GM19025 (cell line): ENCODE data around the gene DUSP12.

Experiments used
- ATAC-seq: cut with Tn5 transposase; IDR thresholded peaks from one replicate; pipeline ENCODE4 v1.9.1; 2021; ENCODE audit warnings: mild to moderate bottlenecking, low read depth, moderate library complexity; ENCODE audit not compliant: unreplicated experiment

Gene DUSP12

GRCh38 chr1:161726473-161727255, 22.9 kb upstream of the DUSP12 start:
- ATAC-seq = peak; percentile 50

DNA sequence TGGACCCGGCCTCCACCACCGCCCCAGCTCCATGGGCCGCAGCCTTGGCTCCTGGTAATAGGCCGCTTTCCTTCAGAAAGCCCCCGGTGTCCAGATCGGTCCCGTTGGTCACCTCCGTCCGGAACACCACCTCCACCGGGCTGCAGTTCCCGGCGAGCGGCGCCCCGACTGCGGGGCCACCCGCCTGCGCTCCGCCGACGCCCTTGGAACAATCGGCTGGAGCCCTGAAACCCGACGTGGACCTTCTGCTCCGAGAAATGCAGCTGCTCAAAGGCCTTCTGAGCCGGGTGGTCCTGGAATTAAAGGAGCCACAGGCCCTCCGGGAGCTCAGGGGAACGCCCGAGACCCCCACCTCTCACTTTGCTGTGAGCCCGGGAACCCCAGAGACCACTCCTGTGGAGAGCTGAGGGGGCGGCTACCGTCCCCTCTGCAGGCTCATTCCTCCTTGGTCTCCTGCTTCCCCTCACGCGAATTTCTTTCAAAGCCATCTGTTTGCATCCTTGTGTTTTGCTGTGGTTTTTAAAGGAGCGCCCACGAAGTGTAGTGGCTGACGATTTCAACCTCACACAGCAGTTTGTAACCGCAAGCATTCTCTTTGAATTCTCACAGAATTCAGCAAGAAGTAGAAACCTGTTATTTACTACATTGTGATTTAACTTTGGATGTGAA, 22.2 kb upstream of the DUSP12 start:
- ATAC-seq = peak; percentile 10

DNA sequence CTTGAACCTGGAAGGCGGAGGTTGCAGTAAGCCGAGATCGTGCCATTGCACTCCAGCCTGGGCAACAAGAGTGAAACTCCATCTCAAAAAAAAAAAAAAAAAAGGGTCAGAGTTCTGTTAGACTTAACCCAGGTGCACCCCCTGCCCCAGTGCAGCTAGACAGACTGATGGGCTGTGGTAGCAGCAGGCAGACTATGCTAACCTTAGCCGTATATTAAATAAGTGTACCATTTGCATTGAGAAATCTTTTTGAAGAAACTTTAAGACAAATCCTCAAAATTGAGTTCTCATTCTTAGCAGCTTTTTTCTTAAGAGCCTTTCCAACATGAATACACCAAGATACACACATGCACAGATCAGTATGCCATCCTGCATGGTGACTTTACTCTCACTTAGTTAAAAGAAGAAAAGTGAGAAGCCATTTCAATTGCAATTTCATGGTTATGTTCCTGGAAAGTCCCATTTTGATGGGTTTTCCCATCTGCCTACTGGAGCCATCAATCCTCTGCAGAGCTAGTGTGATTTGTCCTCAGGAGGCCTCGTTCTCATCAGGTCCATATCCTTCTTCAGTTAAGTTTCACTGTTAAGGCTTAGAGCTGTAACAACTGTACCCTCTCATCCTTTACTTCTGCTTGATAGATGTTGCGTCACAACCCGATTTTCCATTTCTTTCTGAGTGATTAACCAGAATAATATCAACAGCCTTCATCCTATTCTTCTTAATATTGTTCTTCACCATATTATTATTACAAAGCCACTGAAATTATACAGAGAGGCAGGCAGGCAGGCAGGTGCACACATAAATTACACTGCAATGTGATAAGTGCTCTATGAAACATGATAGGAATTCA, 21.0 kb upstream of the DUSP12 start:
- no peak for ATAC-seq

DNA sequence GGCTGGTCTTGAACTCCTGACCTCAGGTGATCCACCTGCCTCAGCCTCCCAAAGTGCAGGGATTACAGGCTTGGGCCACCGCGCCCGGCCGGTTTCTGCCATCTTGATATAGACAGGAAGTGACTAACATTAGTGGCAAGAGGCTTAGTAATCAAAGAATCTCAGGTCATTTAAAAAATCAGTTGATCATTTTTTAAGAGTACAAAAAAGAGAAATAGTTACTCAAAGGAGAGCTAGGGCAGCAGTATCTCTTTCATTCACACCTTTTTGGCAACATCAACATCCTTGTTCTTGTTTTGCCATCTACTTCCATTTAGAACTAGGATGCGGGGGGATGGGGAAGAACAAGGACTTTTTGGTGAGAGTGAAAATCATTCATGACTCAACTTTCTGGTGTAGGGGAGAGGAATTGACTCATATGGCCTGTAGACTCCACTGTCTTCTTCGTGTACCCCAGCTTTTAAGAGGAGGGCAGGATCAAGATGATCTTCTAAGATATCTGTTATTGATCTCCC, 19.5 kb upstream of the DUSP12 start:
- ATAC-seq = no peak

GRCh38 chr1:161731241-161731640, 18.3 kb upstream of the DUSP12 start:
- no peak for ATAC-seq

DNA sequence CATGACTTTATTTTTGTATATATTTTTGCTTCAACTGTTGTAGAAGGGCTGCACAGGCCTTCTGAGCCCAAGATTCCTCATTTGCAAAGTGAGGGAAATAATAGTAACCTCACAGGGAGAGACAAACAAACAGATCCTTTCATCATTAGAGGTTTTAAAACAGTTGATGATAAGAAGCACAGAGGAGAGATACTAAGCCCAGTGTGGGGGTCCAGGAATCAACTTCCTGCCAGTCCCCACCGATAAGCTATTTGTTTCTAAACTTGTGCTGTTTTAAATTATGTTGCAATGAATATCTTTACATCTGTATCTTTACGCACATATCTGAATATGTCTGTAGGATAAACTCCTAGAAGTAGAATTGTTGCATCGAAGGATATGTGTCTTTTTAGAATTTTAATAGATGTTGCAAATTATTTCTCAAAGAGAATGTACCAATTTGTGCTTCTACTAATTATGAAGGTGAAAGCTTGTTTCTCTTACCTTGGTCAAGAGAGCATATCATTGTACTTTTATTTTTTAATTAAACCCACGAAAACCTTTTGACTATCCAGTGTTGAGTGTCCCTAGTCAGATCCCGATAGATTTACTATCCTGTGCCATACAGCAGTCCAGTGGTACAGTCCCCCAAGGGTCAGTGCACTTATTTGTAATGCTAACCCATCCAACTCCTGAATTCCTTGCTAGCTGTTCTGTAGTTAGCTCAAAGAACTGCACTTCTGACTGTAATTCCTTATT, 17.4 kb upstream of the DUSP12 start:
- ATAC-seq = no peak

- no peak for ATAC-seq
Measured at GRCh38 chr1:161733526-161733925, 16.1 kb upstream of the DUSP12 start.

GRCh38 chr1:161735837-161736236, 13.7 kb upstream of the DUSP12 start:
- no peak for ATAC-seq

DNA sequence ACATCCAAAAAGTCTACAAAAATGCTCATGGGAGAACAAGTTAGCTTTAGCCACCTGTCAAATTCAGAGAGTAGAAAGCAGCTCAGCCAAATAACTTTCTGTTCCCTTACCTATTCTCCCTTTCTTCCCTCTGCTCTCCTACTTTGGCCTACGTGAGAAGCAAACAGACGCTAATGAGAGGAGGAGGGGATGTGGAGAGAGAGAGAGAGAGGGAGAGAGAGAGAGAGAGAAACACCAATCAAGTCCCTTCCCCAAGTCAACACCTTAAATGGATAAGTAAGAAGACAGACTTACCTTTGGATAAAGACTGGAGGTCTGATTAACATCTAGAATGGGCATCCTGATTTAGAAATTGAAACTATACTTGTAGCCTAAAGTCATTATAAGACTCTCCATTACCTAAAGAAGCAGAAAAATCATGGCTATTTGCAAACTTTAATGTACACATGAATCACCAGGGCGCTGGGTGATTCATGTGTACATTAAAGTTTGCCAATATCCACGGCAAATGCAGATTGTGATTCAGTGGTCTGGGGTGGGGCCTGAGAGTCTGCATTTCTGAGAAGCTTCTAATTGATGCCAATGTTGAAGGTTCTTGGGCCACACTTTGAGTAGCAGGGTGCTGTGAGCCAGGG, 13.1 kb upstream of the DUSP12 start:
- no peak for ATAC-seq

DNA sequence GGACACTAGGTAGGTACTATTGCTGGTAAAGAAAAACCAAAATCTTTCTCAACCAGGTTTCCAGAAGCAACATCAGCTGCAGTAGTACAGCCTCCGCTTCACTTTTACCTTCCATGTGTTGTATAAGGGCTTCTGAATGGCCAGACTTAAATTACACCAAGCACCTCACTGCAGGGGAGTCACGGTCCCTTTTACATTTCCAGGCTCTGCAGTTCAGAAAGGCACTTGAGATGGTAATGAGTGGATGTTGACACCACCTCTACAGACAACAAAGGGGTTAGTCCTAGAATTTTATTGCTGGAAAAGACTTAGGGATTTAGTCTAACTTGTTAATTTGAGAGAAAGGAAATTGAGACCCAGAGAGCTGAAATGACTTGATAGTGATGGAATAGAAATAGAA, 12.0 kb upstream of the DUSP12 start:
- no peak for ATAC-seq

GRCh38 chr1:161738627-161739287, 10.8 kb upstream of the DUSP12 start:
- ATAC-seq = peak; percentile 73

DNA sequence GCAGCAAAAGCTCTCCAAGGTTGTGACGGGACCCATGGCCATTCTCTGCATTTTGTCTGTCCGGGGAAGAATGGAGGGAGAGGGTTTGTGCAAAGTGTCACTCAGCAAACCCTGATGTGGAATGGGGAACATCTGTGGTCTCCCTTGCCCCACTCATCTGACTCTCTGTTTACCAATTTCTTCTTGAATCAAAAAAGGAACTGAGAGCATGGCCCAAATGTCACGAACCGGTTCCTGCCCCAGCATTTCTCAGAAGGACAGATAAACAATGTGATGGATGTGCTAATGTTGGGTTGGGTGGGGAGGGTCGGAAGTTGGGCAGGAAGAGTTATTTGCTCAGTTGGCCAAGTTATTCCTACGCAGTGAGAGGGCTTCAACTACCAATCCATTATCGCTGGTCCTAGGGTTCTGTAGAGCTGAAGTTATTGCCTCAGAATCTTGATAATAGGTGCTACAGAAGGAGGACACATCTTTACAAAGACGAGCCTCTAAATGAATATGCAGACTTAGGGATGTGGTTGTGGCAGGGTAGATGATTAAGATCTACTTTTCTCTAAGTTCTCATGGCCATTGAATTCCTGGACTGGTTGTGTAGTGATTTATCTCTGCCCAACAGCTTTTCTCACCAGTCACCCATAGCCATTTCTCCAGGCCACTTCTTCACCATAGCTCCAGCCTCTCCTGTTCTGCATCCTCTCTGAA, 9.6 kb upstream of the DUSP12 start:
- ATAC-seq = no peak

- no peak for ATAC-seq
Measured at GRCh38 chr1:161740921-161741320, 8.7 kb upstream of the DUSP12 start.

GRCh38 chr1:161743231-161743630, 6.4 kb upstream of the DUSP12 start:
- no peak for ATAC-seq

- ATAC-seq = no peak
Measured at GRCh38 chr1:161747801-161748200, 1.8 kb upstream of the DUSP12 start.

DNA sequence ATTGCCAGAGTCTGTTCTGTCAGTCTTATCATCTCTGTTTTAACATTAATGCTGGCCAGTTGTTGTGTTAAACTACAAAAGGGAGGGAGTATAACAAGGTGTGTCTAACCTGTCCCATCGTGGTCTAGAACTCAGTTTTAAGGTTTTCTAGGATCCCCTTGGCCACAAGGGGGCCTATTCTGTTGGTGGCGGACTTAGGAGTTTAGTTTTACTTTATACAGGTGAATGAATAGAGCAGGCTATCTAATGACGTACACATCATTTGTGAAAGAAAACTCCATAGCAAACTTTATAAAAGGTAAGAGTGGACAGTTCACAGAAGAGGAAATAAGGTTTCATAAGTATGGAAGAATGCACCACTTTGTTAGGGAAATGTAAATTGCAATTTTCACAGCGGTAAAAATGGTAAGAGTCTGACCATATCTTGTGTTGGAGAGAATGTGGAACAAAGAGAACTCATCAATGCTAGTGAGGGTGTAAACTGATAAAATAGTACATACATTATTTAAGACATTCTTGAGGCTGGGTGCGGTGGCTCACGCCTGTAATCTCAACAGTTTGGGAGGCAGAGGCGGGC, 14.0 kb downstream of the DUSP12 start:
- ATAC-seq = no peak

GRCh38 chr1:161766102-161766981, 16.8 kb downstream of the DUSP12 start, which contains the start of gene ATF6:
TSS of gene ATF6 (plus strand) at chr1:161766320. CDS start at chr1:161766361, 41 bp downstream.
- ATAC-seq = peak; percentile 48
